ENCODE data around the gene BST2.

The BST2 gene

DNA sequence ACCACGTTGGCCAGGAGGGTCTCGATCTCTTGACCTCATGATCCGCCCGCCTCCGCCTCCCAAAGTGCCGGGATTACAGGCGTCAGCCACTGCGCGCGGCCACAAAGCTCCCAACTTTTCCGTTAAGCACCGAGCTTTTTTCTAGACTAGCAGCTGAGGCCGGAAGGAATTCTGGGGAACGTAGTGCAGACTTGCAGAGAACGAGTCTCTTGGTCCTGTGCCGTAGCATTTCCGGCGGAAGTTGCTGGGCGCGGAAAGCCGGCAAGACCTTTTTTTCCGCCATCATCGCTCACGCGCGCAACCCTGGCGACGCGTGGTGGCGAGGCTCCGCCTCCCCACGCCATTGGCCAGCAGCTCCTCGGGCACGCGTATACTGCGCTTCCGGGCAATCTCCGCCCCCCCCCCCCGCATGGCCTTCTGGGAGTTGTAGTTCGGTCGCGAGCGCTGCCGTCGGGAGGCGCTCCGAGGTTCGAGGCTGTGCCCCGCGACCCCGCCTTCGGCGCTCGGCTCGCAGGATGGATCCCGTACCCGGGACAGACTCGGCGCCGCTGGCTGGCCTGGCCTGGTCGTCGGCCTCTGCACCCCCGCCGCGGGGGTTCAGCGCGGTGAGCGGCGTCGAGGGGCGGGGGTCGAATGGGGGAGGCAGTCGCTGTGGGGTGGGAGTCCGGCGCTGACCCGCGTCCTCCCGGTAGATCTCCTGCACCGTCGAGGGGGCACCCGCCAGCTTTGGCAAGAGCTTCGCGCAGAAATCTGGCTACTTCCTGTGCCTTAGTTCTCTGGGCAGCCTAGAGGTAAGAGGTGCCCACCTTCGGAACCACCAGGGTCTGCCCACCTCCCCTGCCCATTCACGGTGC lies 14.4 kb upstream of the BST2 start, which contains the start of gene MVB12A:
Gene MVB12A (plus strand): TSS at position 427 of the 854 bp plus-strand sequence. CDS start 89 bp downstream, at position 516.
- DNase-seq (ENCODE audit: low read depth), result peak; percentile 90

DNA sequence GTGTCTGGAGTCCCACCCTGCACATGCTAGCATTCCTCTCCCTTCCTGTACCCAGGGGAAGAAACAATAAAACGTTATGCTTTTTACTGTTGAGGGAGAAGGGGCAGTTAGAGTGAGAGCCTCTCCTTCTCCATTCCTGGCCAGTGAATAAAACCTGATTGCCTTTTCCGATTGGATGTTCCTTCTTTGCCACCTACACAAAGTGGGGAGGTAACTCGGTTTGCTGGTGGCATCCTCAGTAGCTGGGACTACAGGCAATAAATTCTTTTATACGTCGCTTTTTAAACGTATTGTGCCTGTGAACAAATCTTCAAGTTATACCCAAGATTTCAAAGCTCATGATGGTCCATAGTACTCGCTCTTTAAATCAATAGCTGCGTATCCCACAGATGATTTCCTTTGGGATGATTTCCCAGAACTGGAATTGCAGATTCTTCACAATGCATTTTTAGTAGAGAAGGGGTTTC lies 13.8 kb upstream of the BST2 start:
- DNase-seq (ENCODE audit: low read depth), result no peak

DNA sequence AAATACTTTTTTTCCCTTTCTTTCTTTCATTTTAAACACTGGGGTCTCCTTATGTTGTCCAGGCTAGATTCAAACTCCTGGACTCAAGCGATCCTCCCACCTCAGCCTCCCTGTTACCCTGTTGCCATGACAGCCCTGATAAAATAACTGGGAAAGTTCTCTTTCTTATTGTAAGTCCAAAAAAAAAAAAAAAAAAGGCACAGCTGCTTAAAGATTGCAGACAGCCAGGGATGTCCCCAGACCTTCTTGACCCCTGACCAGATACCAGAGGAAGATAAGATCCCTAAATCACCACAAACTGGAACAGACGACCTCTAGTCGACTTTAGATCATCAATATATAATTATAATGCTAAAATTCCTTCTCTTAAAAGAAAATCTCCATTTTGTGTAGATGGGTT lies 13.3 kb upstream of the BST2 start:
- no peak for DNase-seq (ENCODE audit: low read depth)

DNA sequence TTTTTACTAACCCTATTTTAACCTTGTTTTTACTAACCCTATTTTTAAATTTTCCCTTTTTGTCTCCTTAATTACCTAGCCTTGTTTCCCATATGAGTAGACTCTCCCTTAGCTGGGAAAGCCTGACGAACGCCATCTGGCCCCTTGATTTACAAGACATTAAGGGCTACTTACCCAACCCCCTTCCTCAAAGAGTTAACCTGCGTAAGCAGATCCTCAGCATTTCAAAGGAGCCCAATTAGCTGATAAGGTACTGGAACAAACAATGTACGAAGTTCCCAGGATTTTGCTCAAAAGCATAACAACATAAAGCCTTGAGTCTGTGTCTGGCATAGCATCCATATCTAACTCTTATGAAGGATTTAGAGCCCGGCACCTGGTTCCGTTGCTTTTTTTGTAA lies 9.7 kb upstream of the BST2 start:
- no peak for DNase-seq (ENCODE audit: low read depth)

DNA sequence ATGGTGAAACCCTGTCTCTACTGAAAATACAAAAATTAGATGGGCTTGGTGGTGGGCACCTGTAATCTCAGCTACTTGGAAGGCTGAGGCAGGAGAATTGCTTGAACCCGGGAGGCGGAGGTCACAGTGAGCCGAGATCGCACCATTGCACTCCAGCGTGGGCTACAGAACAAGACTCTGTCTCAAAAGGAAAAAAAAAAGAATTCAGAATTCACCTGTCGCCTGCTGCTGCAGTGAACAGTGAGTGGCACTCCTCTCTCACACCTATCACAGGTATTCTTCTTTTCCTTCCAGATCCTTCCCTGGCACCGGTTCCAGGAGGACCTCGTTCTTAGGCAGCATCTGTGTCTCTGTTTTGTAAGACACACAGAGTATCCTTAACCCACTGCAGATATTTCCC lies 8.7 kb upstream of the BST2 start:
- DNase-seq (ENCODE audit: low read depth), result no peak

DNA sequence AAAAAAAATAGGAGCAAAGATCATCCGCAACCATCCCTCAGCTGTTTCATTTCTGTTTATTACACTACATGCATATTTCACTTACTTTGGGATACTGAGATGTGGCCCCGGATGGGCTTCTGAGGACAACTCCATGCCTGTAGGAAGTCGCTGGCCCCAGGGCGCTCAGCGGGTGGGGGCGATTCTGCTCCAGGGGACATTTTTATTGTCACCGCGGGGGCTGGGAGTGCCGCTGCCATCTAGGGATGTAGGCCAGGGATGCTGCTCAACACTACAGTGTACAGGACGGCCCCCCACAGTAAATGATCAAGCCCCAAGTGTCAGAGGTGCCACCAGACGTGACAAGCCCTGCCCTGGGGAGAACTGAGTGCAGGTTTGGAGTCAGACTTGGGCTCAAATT lies 6.4 kb upstream of the BST2 start:
- no peak for DNase-seq (ENCODE audit: low read depth)

DNA sequence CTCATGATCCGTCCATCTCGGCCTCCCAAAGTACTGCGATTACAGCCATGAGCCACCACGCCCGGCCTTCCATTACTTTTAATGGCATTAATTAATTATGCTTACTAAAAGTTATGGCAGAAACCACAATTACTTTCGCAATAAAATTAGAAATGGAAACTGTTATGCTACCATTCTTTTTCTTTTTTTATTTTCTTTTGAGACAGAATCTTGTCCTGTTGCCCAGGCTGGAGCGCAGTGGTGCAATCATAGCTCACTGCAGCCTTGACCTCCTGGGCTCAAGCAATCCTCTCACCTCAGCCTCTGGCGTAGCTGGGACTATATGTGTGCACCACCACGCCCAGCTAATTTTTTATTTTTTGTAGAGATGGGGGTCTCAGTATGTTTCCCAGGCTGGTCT lies 4.6 kb upstream of the BST2 start:
- DNase-seq (ENCODE audit: low read depth), result no peak

DNA sequence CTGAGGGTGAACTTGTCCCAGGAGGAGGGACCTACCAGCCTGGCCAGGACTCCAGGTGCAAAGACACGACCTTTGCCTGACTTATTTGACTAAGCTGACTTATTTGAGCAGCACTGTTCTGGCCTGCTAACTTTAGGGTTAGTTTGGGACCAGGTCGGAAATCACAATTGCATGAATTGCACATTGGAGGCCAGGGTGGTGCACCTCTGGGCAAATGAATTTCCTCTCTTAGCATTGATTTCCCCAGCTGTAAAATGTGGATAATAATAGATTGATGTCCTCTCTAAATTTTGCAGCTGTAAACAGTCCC lies 1.4 kb upstream of the BST2 start:
- no peak for DNase-seq (ENCODE audit: low read depth)

DNA sequence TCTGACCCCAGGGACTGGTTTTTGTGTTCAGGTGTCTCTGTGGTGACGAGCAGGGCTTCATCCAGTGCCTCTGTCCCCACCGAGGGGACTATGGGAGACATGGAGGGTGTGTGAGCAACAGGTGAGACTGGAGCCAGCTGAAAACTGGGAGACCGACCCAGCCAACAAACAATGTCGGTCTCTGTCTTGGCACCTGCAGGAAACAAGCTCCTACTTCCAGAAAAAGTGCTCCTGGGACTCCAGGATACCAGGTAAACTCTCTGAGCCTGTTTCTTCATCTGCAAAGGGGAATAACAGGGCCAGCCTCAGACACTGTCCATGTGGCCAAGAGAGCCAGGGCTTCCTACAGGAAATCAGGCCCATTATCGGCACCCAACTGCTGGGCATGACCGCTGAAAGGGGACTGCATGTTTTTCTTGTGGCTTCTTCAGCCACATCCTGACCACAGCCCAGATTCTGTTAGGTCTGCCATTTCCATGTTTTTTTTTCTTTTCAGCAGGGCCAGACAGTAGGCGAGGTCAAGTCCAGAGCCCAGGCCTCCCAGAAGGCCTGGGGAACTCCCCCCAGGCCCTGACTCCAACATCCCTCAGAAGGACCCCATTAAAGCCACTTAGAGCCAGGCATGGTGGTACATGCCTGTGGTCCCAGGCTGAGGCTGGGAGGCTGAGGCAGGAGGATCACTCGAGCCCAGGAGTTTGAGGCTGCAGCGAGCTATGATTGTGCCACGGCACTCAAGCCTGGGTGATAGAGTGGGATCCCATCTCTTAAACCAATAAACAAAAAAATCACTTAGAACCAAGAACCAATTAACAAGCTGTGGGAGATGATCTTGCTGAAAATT lies 836 bp upstream of the BST2 start:
- no peak for DNase-seq (ENCODE audit: low read depth)

DNA sequence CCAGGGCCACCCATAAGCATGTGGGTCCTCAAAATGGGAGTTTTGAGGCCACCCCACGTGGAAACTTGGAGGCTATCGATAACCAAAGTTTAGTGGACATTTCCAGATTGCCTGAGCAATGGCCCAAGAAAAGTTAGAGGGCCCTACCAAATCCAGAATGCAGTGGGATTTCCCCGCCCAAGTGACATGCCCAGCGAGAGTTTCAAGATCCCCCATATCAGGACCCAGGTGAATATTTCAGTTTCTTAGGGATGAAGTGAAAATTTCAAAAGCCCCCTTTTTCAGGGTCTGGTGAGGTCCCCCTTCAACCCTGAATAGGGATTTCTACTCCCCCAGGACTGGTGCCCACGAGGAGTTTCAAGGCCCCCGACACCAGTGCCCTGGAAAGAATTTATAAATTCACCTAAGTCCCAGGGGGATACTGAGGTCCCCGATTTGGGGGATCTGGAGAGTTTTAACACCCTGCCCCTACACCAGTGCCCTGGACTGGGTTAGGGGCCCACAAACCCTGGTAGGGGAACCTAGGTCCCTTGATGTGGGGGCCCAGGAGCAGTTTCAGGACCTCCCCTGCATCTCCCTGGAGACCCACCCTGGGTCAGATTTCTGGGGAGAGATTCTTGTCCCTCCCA lies 695 bp downstream of the BST2 start:
- DNase-seq (ENCODE audit: low read depth), result no peak

DNA sequence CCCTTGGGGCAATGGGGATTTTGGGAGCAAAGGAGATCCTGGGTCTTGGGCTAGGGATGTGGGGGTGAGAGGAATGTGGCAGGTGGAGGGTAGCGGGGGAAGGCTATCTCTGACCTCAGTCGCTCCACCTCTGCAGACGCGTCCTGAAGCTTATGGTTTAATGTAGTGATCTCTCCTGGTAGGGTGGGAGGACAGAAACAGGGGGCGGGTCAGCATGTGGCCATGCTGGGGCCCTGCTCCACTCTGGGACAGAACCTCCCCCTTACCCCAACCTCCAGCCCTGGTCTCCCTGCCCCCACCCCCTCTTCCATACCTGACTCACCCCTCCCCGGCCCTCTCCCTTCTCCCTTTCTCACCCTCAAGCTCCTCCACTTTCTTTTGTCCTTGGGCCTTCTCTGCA lies 1.4 kb downstream of the BST2 start:
- no peak for DNase-seq (ENCODE audit: low read depth)

DNA sequence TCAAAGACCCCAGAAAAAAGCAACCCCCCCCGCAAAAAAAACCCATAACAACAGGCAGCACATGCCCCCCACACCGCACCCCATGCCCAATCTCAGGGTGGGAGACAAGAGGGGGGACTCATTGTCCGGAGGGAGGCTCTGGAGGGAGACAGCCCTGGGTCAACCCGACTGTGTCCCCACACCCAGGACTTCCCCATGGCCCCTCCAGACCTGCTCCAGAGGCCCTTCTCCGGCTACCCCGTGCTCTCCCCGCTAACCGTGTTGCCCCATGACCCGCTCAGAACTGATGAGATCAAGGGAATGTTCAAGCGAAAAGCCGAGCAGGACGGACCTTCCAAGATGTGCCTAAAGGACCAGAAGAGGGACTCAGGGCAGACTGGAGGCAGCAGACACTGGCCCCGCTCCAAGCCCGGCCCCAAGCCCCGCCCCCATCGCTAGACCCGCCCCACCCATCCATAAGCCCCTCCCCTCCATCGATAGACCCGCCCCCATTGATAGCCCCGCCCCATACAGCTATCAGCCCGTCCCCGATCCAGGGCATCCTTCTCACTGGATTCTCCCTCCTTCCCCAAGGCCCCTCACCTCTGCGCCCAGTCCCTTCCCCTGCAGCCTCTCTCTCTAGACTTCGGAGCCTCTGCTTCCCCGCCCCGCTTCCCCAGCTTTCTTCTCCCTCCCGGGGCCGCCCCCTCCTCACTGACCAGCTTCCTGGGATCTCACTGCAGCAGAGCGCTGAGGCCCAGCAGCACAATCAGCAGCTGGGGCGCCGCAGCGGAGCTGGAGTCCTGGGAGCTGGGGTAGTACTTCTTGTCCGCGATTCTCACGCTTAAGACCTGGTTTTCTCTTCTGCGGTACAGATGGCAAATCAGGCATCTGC lies 2.2 kb downstream of the BST2 start:
- DNase-seq (ENCODE audit: low read depth), result no peak

DNA sequence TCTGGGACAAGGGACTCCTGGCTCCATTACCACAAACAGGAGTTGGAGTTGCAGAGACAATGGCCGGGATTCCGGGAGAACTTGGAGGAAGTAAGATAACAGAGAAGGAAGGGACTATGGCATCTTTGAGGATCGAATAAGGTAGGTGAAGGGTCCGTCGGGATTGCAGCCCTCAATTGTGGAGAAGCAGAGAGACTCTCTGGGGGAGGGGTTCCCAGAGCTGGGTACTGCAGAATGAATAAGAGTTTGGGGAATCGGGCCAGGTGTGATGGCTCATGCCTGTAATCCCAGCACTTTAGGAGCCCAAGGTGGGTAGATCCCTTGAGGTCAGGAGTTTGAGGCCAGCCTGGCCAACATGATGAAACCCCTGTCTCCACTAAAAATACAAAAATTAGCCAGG lies 3.8 kb downstream of the BST2 start:
- DNase-seq (ENCODE audit: low read depth), result no peak

DNA sequence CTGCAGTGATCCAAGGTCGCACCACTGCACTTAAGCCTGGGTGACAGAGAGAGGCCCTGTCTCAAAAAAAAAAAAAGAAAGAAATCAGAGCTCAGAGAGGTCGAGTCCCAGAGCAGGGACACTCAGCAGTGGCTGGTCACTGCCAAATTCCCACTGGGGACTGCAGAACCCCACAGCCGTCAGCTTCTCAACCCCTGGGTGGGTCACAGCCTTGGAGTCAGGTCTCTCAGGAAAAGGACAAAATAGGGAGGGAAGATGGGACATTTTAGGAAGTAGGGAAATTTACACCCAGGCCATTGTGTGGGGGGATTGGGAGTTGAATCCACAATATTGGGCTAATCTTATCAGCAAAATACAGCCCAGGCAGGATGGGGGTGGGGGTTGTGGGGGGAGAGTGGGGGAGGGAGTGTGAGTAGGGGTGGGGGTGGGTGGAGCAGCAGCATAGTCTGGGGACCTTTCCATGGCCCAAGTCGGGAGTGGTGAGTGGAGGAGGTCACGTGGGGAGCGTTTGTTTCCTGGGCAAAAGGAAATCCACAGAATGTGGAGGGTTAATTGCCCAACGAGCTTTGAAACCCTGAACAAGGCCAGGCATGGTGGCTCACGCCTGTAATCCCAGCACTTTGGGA lies 6.4 kb downstream of the BST2 start:
- no peak for DNase-seq (ENCODE audit: low read depth)

DNA sequence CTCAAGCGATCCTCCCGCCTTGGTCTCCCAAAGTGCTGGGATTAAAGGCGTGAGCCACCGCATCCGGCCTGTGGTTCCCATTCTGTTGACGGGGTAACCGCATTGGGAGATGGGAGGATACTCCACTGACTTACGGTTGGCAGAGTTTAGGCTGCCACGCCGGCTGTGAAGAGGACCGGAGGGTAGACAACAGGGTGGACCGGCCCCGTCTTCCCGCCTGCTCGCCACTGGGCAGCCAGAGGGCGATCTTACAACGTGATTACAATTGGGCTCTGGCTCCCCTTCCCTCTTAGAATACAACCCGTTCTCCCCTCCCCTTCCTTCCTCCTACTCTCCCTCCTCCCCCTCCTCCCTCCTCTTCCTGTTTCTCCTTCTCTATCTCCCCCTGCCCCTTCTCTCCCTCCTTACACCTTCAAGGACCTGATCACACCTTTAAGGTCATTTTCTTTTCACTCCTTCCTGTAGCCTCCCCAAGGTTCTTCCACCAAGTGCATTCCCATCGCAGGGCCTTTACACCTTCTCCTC lies 10.5 kb downstream of the BST2 start:
- DNase-seq (ENCODE audit: low read depth), result no peak

DNA sequence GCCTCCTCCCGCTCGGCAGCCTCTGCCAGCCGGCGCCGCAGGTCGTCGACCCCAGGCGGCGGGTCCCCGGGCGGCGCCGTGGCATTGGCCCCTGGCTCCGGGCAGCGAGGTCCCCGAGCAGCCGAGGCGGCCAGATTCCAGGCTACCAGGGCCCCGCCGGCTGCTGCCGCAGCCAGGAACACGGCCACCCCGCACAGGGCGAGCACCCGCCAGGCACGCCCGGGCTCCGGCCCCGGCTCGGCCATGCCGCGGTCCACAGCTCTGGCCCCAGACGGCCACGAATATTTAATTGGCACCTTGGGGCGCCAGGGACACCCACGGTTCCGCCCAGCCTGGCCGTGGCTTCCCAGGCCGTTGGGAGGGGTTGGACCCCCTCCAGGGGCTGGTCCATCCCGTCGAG lies 11.5 kb downstream of the BST2 start, which contains the start of gene CCDC194:
Gene CCDC194 (minus strand): TSS at position 283 of the 400 bp plus-strand sequence. CDS start 38 bp downstream, at position 245.
- DNase-seq (ENCODE audit: low read depth), result no peak

DNA sequence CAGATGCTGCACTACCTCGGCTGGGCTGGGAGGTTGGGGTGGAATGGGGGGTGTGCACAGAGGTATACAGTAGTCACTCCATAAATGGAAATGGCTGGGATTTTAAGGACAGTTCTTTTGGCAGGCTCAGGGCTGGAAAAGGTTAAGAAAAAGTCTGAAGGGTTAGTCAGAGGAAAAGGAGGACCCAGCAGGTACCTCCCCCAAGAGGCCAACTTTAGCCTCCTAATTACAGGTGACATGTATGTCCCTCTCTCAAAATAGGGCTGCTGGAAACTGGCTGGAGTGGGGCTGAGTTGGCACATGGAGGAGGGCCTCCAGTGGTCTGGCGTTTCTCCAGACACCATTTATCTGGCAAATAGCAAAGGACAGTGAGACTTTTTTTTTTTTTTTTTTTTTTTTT lies 12.4 kb downstream of the BST2 start:
- no peak for DNase-seq (ENCODE audit: low read depth)

DNA sequence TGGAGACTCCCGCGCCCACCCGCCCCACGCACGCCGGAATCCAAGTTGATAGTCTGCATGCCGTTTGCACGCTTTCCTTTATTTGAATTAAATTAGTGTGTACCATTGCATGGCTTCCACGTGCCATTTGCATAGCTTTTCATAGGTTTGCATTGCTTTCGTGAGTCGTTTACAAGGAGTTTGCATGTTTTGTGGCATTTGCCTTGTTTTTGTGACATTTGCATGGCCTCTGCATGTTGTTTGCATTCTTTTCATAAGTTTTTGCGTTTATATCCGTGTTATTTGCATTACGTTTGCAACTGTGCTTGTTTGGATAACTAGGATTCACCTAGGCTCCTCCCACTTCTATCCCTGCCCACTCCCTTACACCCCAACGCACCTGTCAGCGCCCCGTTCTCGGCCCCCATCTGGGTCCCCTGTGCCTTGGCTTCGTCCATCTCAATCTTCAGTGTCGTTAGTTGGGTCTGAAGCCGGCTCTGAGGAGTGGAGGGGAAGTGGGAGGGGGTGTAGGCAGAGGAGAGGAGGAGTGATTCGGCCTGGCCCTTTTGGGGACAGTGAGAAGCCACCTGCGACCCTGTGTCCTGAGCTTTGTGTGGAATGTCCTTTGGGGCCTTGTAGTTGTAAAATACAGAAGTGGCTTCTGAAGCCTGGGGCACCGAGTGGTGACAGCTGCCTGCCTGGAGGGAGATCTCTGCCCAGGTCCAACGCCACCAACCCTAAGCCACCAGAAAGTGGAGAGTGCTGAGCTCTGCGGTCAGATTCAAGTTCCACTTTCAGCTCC lies 13.9 kb downstream of the BST2 start:
- DNase-seq (ENCODE audit: low read depth), result no peak

DNA sequence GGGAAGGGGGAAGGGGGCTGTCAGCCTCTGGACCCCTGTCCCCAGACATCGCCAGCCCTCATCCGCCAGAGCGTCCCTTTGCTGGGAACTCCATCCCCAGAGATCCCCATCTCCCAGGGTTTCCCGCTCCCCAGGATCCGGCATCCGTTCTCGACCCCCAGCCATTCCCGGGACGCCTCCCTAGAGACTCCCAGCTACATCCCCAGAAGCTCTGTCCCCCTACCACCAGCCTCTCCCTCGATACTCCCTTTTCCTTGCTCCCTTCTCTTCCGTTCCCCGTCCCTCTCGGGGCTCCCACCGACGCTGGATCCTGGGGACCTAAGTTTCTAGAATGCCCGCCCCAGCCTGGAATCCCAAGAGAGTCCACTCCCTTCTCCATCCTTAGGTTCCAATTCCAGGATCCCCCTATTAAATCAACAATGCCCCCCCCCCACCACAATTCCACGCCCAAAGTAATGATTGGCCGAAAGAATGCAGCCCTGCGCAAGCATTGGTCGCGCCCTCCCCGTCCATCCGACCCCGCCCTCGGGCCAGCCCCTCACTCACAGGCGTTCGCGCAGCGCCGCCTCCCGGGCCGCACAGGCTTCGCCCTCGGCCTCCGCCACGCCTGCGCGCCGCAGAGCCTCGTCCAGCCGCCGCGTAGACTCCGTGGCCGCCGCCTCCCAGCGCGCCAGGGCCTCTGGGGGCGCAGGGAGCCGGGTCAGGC lies 14.6 kb downstream of the BST2 start:
- DNase-seq (ENCODE audit: low read depth), result peak; percentile 74
